ENCODE measurements around the gene CIPC. TPM values are rescaled to one million over a fixed set of nuclear protein-coding genes. Genes with fewer than 3 reads are reported as not detected.

The CIPC gene
- total RNA-seq, 1 donor from 2014 or later: 31.2 TPM

GRCh38 chr14:77071938-77072388 lies 26.1 kb upstream of the CIPC start:
- no peak for DNase-seq (ENCODE audit: low spot score)

DNA sequence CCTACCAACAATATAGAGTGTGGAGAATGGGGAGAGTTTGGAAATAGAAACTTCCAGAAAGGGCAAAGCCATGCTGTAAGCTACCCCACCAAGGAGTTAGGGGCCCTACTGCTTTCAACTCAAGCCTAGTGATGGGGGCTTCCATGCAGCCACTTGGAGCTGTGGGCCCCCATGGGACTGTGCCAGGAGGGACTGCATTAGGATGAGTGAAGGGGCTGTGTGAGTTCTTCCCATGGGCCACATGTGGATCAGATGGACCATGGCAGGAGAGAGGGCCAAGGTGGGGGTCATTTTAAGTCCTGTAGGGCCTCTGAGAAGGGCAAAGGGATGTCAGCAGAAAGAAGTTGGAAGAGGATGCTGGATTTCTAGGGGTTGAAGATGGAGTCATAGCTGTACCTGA lies 23.1 kb upstream of the CIPC start:
- no peak for DNase-seq (ENCODE audit: low spot score)

- no peak for DNase-seq (ENCODE audit: low spot score)
Observed at GRCh38 chr14:77076113-77076631, 21.9 kb upstream of the CIPC start.

DNA sequence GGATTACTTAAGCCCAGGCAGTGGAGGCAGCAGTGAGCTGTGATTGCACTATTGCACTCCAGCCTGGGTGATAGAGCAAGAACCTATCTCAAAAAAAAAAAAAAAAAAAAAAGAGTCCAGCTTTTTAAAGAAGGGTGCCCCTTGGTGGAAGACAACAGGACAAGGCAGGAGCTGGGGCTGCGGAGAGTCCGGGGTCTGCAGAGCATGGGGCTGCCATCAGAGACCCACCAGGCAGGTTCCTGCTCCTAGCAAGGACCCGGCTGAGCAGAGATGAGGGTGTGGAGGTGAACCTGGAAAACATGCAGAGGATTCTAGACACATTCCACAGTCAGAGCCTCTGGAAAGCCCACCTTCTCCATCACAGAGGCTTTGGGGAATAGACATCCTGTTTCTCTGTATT lies 21.0 kb upstream of the CIPC start:
- DNase-seq (ENCODE audit: low spot score): no peak

DNA sequence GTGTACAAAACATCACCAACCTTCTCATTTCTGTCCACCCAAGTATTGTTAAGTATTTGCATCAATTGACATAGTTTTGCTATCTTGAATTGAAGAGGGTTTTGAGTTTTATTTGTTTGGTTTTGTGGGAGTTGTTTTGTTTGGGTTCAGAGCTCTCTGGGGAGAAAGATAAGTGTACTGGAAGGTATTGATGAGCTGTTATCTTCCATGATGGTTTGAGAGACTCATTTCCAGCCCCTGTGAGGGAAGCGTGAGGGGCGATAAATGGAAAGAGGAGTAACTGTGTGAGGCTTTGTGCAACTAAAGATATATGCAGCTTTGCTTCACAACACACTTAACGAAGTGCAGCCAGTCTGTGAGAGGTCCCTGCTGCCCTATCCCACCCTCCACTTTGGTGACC lies 15.7 kb upstream of the CIPC start:
- no peak for DNase-seq (ENCODE audit: low spot score)

GRCh38 chr14:77083082-77083481 lies 15.0 kb upstream of the CIPC start:
- DNase-seq (ENCODE audit: low spot score): no peak

GRCh38 chr14:77084985-77085384 lies 13.1 kb upstream of the CIPC start:
- no peak for DNase-seq (ENCODE audit: low spot score)

GRCh38 chr14:77085538-77085937 lies 12.5 kb upstream of the CIPC start:
- no peak for DNase-seq (ENCODE audit: low spot score)

GRCh38 chr14:77086017-77086727 lies 11.9 kb upstream of the CIPC start:
- DNase-seq (ENCODE audit: low spot score): no peak

- no peak for DNase-seq (ENCODE audit: low spot score)
Observed at GRCh38 chr14:77086951-77087350, 11.1 kb upstream of the CIPC start.

- DNase-seq (ENCODE audit: low spot score): no peak
Observed at GRCh38 chr14:77087631-77088030, 10.4 kb upstream of the CIPC start.

DNA sequence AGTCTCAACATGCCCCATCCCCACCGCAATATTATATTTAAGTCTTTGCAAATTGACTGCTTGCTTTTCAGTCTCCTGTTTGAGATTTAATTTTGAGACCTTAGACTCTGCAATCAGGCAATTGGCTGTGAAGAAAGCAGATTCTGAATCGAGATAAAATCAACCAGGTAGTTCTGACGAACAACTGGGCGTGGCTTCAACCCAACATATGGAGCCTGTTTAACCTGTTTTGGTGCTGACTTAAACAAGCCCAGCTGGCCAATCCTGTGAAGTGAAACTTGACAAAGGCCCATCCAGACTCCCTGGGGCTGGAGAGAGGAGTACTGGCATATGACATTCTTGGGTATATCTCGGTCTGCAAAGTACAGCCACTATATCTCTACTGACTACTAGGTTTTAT lies 9.8 kb upstream of the CIPC start:
- peak; percentile 84 for DNase-seq (ENCODE audit: low spot score)

DNA sequence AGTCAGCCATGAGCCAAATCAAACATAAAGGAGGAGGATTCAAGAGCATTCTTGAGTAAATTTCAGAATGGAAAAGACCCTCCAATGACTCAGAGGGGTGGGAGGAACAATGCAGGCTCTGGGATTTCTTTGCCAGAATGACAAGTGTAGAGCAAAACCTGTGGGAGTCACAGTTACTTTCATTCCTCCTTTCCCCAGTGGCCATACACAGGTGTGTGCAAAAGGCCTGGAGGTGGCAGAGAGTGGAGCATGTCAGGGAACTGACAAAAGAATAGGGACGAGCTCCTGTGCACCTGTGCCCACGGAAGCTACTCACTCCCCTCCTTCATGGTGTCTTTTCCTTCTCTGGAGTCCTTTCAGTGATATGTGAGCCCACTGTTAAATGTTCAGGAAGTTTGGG lies 9.4 kb upstream of the CIPC start:
- DNase-seq (ENCODE audit: low spot score): no peak

GRCh38 chr14:77091518-77091917 lies 6.5 kb upstream of the CIPC start:
- no peak for DNase-seq (ENCODE audit: low spot score)

- no peak for DNase-seq (ENCODE audit: low spot score)
Observed at GRCh38 chr14:77092676-77093075, 5.4 kb upstream of the CIPC start.

DNA sequence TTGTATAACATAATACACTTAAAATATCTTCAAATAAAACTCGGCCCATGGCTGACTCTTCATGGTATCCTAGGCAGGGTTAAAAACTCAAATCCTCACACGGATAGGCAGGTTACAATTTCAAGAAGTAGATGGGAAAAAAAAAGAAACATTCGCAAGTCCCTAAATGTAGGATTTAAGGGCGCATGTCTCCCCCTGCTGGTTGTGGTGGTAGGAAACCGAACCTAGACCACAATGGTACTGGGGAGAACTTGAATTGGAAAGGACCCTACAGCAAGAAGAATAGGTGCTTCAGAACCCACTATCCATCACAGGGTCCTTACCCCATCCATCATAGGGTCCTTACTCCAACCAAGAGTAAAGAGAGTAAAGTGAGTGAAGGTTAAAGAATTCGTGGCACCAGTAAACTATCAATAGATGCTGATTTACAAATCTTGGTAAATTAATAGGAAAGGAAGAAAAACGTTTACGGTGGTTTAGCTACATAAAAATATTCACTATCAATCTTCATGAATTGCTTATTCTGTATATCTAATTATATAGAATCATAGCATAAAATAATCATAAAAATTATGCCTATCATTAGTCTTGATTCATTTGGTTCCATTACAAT lies 3.3 kb upstream of the CIPC start:
- peak; percentile 83 for DNase-seq (ENCODE audit: low spot score)

DNA sequence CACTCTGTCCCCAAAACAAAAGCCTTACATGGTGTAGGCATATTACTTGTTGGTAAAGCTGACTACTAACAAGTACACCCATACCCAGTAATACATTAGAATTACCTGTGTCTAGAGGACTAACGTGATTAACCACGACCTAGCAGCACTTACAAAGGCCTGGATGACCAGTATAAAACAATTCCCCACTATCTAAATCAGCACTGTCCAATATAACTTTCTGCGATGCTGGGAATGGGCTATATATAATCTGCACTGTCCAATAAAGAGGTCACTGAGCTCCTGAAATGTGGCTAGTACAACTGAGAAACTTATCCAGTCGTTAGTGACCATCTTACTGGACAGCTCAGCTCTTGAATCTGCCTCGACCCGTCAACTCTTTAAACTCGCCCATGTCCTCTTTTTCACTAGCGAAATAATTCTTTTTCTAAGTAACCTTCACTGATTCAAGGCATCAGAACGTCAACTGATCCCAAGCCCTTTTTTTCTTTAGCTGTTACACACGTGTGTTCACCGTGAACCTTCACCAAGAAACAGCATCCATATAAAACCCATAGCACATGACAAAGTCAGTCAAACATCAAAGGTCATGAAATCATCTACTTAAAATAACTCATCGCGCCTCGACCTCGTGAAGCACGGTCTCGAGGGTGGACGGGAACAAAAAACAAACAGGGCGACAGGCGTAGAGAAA lies 905 bp upstream of the CIPC start:
- no peak for DNase-seq (ENCODE audit: low spot score)

DNA sequence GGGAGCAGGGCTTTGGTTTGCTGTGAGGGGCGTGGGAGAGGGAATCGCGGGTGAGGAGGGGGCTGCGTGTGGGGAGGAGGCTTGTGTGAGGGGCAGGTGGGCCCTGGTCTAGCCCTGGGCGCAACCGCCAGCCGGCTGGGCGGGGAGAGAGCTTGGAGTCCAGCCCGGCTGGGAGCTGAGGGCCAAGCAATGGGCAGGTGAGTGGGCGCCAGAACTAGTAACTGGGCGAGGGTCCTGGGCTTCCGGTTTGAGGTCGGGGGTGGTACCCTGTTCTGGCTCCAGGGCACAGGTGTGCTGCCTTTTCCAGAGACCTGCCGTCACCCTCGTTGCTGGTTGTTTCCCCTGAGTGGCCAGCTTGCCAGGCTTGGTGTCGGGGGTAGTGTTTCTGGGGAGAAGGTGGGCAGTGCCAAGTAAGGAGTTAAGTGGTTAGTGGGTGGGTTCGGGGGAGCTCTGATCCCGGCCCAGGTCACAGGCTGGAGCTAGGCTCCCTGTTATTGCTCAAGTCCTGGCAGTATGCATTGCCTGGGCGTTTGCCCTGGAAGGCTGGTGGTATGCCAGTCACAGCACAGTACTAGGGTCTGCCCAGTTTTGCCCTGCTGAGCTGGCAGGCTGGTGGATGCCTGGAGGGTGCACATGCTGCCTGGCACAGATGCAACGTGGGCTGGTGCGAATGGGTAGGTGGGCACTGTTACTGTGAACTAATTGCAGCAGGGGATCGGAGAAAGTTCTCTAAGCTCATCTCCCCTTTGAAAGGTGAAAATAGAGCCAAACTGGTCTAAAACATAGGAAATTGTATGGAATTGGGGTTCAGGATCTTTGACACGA lies 683 bp downstream of the CIPC start:
- DNase-seq (ENCODE audit: low spot score): peak; percentile 42

DNA sequence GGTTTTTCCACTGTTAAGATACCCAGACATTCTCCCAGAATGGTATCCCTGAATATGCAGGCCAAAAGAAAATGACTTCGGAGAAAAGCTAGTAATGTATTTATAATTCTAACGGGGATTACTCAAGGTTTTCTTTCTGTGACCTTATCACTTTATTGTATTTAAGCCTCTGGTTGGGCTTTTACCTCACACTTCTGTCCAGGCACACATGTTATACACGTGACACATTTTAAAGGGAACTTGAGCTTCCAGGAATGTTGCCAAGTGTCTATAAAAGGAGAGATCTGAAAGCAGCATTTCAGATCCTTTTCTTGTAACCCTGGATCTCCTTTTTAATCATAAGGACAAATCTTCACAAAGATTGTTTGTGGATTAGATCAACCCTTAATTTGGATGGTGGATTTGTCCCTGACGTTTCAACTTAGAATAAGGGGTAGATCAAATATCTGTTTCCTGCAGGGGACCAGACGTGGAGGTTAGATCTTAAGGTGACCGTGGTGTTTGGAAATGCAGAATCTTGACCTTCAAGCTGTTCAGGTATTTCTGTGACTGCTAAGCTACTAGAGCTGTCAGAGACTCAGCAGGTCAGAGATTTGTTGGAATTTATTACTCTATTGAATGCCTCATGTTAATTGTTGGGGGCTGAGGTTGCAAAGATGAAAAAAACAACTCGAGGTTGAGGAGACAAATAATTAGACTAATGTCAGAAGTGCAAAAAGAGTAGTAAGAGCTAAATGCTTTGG lies 1.5 kb downstream of the CIPC start:
- DNase-seq (ENCODE audit: low spot score): peak; percentile 23

DNA sequence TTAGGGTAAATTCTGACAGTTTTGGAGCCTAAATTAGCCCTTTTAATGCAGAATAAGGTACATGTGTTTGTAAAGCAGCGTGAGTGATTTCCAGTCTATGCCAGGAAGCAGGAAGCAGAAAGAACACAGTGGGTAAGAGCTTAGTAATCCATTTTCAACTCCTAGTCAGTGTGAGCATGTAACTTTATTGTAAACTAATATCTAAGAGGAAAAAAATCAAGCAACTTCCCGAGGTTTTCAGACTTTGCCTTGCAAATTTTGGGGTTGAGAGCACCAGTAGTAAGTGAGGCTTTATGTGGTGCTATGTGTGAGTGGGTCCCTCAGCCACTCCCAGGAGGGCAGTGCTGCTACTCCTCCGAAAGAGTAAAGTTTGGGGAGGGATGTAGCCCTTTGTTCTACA lies 2.9 kb downstream of the CIPC start:
- no peak for DNase-seq (ENCODE audit: low spot score)

- no peak for DNase-seq (ENCODE audit: low spot score)
Observed at GRCh38 chr14:77102154-77102553, 4.1 kb downstream of the CIPC start.

Data from mucosa of gallbladder (tissue), 1 donor.